Measurements from ENCODE around the gene TSPAN9. TPM values are rescaled to one million over a fixed set of nuclear protein-coding genes. Genes with fewer than 3 reads are reported as not detected.

The TSPAN9 gene
- total RNA-seq, 1 donor from 2014 or later: 7.8 TPM

- H3K36me3 Mint-ChIP-seq: peaks cover 1% of the 10 kb centered on the region
Observed at GRCh38 chr12:3049176-3049575, 28.0 kb upstream of the TSPAN9 start.

GRCh38 chr12:3049611-3050249 lies 27.4 kb upstream of the TSPAN9 start:
- Histone ChIP-seq H3K4me3 (no peak overlapping the region), H4K20me1 (ENCODE audit: low read depth) (no peaks in the 10 kb centered on the region), H2AFZ (replicated peaks) (no peak overlapping the region), H3K36me3 (no peaks in the 10 kb centered on the region), H3K27ac (no peak overlapping the region), H3K79me2 (ENCODE audit: low read depth) (no peaks in the 10 kb centered on the region), H3K9ac (no peak overlapping the region), H3K27me3 (no peaks in the 10 kb centered on the region), H3K9me3 (ENCODE audit: low read depth) (no peaks in the 10 kb centered on the region), H3K4me2 (no peak overlapping the region), H3F3A (ENCODE audit: low read depth) (peaks cover 12% of the 10 kb centered on the region), H3K4me1 (peaks cover 7% of the 10 kb centered on the region)
- TF ChIP-seq EZH2 (IDR thresholded peaks at IDR 0.05) (no peak), EZH2phosphoT487 (IDR thresholded peaks at IDR 0.05) (no peak), CTCF (IDR thresholded peaks at IDR 0.05) (no peak)
- Mint-ChIP-seq H3K36me3 (peaks cover 1% of the 10 kb centered on the region), H3K4me3 (no peak overlapping the region), H3K9me3 (no peaks in the 10 kb centered on the region), H3K27ac (no peak overlapping the region), H3K27me3 (ENCODE audit: insufficient read depth, low read depth) (peaks cover under 1% of the 10 kb centered on the region), H3K4me1 (peaks cover 19% of the 10 kb centered on the region)
- no peak for DNase-seq (ENCODE audit: low spot score)

More at GRCh38 chr12:3049176-3049575, 28.0 kb upstream of the TSPAN9 start:
- no peak overlapping the region for H3K4me3 Mint-ChIP-seq
- no peaks in the 10 kb centered on the region for H3K9me3 Mint-ChIP-seq
- Histone ChIP-seq H3K4me1 (peaks cover 7% of the 10 kb centered on the region), H3K4me3 (no peak overlapping the region), H3K27me3 (no peaks in the 10 kb centered on the region), H2AFZ (replicated peaks) (no peak overlapping the region), H3K9me3 (ENCODE audit: low read depth) (no peaks in the 10 kb centered on the region), H3K36me3 (no peaks in the 10 kb centered on the region), H3K9ac (no peak overlapping the region), H4K20me1 (ENCODE audit: low read depth) (no peaks in the 10 kb centered on the region), H3K79me2 (ENCODE audit: low read depth) (no peaks in the 10 kb centered on the region), H3F3A (ENCODE audit: low read depth) (peaks cover 12% of the 10 kb centered on the region), H3K4me2 (no peak overlapping the region), H3K27ac (no peak overlapping the region)
- TF ChIP-seq CTCF (IDR thresholded peaks at IDR 0.05) (no peak), EZH2 (IDR thresholded peaks at IDR 0.05) (no peak), EZH2phosphoT487 (IDR thresholded peaks at IDR 0.05) (no peak)
- DNase-seq (ENCODE audit: low spot score): no peak
- H3K4me1 Mint-ChIP-seq: peaks cover 19% of the 10 kb centered on the region
- no peaks in the 10 kb centered on the region for H3K27me3 Mint-ChIP-seq (ENCODE audit: insufficient read depth, low read depth)
- H3K27ac Mint-ChIP-seq: no peak overlapping the region

GRCh38 chr12:3054374-3054773 lies 22.8 kb upstream of the TSPAN9 start:
- no peak for TF ChIP-seq EZH2phosphoT487 (IDR thresholded peaks at IDR 0.05)
- no peak for TF ChIP-seq CTCF (IDR thresholded peaks at IDR 0.05)
- H3K9me3 Mint-ChIP-seq: no peaks in the 10 kb centered on the region
- H3F3A ChIP-seq (ENCODE audit: low read depth): no peaks in the 10 kb centered on the region

More at GRCh38 chr12:3054374-3054773, 22.8 kb upstream of the TSPAN9 start:
- Mint-ChIP-seq H3K4me3 (no peak overlapping the region), H3K36me3 (no peaks in the 10 kb centered on the region), H3K4me1 (peaks cover 20% of the 10 kb centered on the region), H3K27ac (no peak overlapping the region), H3K27me3 (ENCODE audit: insufficient read depth, low read depth) (peaks cover 3% of the 10 kb centered on the region)
- no peaks in the 10 kb centered on the region for H4K20me1 ChIP-seq (ENCODE audit: low read depth)
- H3K4me3 ChIP-seq: no peak overlapping the region
- no peak overlapping the region for H3K9ac ChIP-seq
- H3K36me3 ChIP-seq: no peaks in the 10 kb centered on the region
- H2AFZ ChIP-seq (replicated peaks): no peak overlapping the region
- no peaks in the 10 kb centered on the region for H3K79me2 ChIP-seq (ENCODE audit: low read depth)
- no peak overlapping the region for H3K4me2 ChIP-seq
- no peaks in the 10 kb centered on the region for H3K27me3 ChIP-seq
- DNase-seq (ENCODE audit: low spot score): no peak
- no peak overlapping the region for H3K27ac ChIP-seq
- no peaks in the 10 kb centered on the region for H3K9me3 ChIP-seq (ENCODE audit: low read depth)
- peaks cover 8% of the 10 kb centered on the region for H3K4me1 ChIP-seq
